SU-DHL-6 (cell line): Measurements from ENCODE around the gene FAM177B.

Experiments
- CTCF ChIP-seq: fragments of 200-600 bp; sonication (generic); IDR thresholded peaks from one replicate; pipeline ENCODE4 v1.5.1; 2017; ENCODE audit warnings: antibody characterized with exemption, mild to moderate bottlenecking, low read length, moderate library complexity; ENCODE audit not compliant: insufficient read depth, poor library complexity, severe bottlenecking
- EZH2phosphoT487 ChIP-seq: fragments of 200-600 bp; sonication (generic), shearing (Covaris generic); conservative IDR thresholded peaks from 2 replicates; pipeline ENCODE4 v1.6.1; 2018; ENCODE audit warnings: mild to moderate bottlenecking, antibody characterized with exemption, low read length, moderate library complexity, mixed read lengths

GRCh38 chr1:222750651-222751050 lies 13.6 kb downstream of the FAM177B start:
- no peak for TF ChIP-seq CTCF
- no peak for TF ChIP-seq EZH2phosphoT487
